ENCODE data around the gene FBH1.

DNA sequence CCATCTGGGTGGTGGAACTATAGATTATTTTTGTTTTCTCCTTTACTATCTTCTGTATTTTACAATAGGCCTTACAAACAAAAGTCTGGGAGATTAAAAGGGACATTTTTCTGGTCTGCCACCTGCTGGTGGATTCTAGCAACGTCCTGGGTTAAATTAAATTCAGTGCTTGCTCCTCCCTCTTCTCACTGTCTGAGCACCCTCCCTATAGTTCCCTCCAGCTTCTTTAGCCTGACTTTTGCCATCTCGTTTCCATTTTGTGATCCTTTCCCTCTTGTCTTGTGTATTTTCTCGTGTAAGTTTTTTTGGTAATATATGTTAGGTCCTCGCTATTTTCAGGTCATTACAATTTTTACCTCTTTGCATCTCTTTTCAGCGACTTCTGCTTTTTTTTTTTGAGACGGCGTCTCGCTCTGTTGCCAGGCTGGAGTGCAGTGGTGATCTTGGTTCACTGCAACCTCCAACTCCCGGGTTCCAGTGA lies 16.5 kb upstream of the FBH1 start:
- TF ChIP-seq, protein P1, sequence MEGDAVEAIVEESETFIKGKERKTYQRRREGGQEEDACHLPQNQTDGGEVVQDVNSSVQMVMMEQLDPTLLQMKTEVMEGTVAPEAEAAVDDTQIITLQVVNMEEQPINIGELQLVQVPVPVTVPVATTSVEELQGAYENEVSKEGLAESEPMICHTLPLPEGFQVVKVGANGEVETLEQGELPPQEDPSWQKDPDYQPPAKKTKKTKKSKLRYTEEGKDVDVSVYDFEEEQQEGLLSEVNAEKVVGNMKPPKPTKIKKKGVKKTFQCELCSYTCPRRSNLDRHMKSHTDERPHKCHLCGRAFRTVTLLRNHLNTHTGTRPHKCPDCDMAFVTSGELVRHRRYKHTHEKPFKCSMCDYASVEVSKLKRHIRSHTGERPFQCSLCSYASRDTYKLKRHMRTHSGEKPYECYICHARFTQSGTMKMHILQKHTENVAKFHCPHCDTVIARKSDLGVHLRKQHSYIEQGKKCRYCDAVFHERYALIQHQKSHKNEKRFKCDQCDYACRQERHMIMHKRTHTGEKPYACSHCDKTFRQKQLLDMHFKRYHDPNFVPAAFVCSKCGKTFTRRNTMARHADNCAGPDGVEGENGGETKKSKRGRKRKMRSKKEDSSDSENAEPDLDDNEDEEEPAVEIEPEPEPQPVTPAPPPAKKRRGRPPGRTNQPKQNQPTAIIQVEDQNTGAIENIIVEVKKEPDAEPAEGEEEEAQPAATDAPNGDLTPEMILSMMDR (IDR thresholded peaks at IDR 0.05), result peak; percentile 74 to 79 (median 76)
- no peak for TF ChIP-seq POLR2A (IDR thresholded peaks at IDR 0.05)

All from right lobe of liver (tissue), 4 donors.